GM12865 (cell line): ENCODE measurements around the gene B4GALNT4.

Source experiments
- DNase-seq: peaks from one replicate; pipeline ENCODE4 v3.0.0; 2010; ENCODE audit warnings: low read depth
- H3K4me3 ChIP-seq: 2 replicates; pipeline ENCODE4 v1.5.1; 2011; ENCODE audit warnings: mild to moderate bottlenecking, low read depth, low read length, control low read depth
- CTCF ChIP-seq: IDR thresholded peaks from 2 replicates; pipeline ENCODE4 v1.5.1; 2011; ENCODE audit warnings: low read length, control low read depth, low read depth, inconsistent platforms; ENCODE audit not compliant: insufficient read depth; ENCODE audit errors: missing control alignments

B4GALNT4 gene

DNA sequence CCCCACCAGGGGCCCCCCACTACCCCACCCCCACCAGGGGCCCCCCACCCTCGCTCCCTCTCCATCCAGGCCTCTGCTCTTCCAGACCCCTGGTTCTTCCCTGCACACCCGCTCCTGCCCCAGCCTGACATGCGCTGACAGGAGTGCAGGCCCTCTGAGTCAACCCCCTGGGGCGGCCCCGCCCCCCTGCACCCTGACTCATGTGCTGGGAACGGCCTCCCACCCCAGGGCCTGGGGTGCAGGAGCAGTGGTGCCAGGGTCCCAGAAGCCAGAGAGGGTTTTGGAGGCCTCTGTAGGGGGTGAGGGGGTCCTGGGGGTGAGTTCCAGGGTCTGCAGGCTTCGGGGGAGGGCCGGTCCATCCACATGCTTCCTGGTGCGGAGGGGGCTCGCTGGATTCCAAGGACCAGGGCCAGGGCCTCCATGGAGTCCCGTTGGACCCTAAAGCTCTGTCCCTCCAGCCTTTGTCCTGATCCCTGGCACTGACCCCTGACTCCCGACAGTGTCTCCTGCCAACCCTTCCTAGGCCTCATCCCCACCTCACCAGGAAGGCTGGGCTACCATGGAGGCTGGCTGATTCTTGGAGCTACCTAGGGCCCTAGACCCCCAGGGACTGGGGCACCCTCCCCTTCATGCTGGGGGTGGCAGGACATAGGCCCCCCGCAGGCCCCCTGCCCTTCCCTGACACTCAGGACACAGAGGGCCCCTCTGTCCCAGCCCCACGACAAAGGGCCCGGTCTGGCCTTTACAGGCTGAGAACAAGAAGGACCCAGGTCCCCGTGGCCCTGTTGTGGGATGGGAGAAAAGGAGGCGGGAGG, 24.1 kb downstream of the B4GALNT4 start:
- no peak overlapping the region for H3K4me3 ChIP-seq
- no peak for TF ChIP-seq CTCF
- no peak for DNase-seq

DNA sequence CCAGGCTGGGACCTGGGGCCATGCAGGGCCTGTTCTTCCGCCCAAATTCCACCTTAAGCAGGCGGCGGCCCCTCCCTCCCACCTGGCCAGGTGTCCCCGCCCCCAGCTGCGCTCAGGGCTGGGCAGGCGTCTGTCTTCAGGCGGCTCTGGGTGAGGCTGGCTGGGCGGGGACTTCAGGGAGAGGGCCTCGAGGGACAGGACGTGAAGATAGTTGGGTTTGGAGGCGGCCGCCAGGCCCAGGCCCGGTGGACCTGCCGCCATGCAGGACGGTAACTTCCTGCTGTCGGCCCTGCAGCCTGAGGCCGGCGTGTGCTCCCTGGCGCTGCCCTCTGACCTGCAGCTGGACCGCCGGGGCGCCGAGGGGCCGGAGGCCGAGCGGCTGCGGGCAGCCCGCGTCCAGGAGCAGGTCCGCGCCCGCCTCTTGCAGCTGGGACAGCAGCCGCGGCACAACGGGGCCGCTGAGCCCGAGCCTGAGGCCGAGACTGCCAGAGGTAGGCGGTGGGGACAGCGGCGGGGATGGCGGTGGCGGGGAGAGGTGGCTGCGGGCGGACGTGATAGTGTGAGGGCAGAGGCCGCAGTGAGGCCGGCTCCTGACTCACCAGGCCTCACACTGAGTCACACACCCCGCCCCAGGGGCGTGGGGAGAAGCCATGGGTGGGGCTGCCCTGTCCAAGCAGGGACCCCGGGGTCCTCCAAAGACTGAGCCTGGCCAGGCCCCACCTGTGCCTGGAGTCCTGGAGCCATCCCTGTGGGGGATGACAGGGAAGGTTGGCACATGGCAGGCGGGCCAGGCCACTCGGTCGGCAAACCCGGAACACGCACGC, 24.9 kb downstream of the B4GALNT4 start, which contains the start of gene PKP3:
Gene PKP3 (plus strand): TSS at position 176 of the 824 bp plus-strand sequence. CDS start 84 bp downstream, at position 260.
- no peak for TF ChIP-seq CTCF
- no peak within 1 kb of the TSS for H3K4me3 ChIP-seq
- DNase-seq: no peak

DNA sequence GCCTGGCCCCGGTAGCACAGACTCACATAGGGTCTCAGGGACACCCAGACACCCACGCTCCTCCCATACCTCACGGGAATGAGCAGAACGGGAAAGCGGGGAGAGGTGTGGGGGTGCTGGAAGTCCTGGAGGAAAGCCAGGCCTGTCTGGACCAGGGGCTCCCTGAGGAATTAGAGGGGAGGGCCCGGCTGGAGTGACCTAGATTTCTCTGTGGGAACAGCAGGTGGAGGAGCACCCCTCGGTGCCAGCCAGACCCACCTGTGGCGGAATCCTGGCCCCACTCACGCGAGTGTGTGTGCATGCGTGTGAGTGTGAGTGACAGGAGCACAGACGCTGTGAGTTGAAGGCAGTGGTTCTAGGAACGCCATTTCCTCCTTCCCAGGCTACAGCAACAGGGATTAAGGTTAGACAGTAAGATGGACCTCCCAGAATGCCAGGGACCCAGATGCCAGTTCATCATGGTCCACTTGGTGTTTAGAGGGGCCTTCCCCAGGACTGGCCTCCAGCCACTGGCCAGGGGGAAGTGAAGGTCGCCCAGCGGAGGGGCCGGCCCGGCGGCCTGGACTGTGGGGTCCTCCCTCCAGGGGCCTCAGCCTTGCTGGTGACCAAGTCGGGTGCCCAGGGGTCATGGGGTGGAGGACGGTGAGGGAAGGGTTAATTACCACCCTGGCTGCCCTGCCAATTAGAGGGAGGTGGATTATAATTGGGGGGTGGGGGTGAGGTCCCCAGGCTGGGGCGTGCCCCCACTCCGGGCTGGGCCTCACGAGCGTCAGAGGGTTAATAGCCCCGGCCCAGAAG, 25.8 kb downstream of the B4GALNT4 start:
- no peak for DNase-seq
- no peak overlapping the region for H3K4me3 ChIP-seq
- TF ChIP-seq CTCF: no peak

- no peak for TF ChIP-seq CTCF
- H3K4me3 ChIP-seq: no peak overlapping the region
- DNase-seq: no peak
Measured at GRCh38 chr11:395866-396265, 26.6 kb downstream of the B4GALNT4 start.

- no peak for DNase-seq
- H3K4me3 ChIP-seq: no peak overlapping the region
- no peak for TF ChIP-seq CTCF
Measured at GRCh38 chr11:396511-396947, 27.2 kb downstream of the B4GALNT4 start.

DNA sequence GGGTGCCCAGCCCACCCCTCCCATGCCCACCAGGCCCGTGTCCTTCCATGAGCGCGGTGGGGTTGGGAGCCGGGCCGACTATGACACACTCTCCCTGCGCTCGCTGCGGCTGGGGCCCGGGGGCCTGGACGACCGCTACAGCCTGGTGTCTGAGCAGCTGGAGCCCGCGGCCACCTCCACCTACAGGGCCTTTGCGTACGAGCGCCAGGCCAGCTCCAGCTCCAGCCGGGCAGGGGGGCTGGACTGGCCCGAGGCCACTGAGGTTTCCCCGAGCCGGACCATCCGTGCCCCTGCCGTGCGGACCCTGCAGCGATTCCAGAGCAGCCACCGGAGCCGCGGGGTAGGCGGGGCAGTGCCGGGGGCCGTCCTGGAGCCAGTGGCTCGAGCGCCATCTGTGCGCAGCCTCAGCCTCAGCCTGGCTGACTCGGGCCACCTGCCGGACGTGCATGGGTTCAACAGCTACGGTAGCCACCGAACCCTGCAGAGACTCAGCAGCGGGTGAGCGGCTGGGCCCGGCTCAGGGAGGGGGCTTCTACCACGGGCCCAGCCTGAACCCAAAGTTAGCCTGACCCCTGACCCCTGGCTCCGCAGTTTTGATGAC, 27.7 kb downstream of the B4GALNT4 start:
- DNase-seq: peak; percentile 81
- peak overlapping the region; percentile 33 for H3K4me3 ChIP-seq
- TF ChIP-seq CTCF: peak; percentile 68
